B cell (primary cell): ENCODE results near the gene TSKU.

Source experiments
- EZH2 ChIP-seq: IDR thresholded peaks from 2 replicates; pipeline ENCODE4 v1.6.1; 2012; ENCODE audit warnings: borderline replicate concordance, low read depth, mild to moderate bottlenecking, moderate library complexity, low read length; ENCODE audit not compliant: insufficient read depth, poor library complexity, severe bottlenecking
- TF ChIP-seq, protein P1 (sequence below): fragments of 200-600 bp; IDR thresholded peaks from one replicate; pipeline ENCODE4 v1.8.0; 2022; ENCODE audit warnings: antibody characterized with exemption, mild to moderate bottlenecking

DNA sequence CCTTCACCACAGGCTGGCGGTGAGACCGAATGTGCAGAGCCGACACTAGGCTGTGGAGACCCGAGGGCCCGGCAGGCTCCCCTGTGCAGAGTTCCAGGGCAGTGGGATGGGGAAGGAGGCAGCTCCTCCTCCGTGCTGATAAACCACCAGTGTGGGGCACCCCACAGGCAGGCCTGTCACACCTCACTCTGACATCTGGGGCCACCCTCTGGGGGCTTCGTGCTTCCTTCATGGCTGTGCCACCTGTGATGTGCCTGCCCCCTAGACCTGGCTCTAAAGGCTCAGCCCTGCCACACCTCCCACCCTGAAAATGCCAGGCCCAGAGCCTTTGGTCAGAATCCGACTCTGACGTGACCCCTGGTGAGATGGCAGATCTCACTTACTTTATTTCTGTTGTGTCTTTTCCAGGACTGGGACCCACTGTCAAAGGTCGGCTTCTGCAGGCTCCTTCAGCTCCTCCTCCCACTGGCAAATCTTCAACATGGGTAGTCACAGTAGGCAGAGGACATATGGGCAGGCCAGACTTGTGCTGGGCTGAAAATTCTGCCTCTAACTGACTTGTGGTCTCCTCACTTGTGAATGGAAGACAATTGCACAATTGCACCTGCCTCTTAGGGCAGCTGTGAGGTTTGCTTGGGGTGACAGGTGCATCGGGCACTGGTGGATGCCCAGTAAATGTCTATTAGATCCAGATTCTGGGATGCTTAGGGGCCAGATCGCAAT is 46.2 kb upstream of the TSKU start:
- TF ChIP-seq, protein P1, sequence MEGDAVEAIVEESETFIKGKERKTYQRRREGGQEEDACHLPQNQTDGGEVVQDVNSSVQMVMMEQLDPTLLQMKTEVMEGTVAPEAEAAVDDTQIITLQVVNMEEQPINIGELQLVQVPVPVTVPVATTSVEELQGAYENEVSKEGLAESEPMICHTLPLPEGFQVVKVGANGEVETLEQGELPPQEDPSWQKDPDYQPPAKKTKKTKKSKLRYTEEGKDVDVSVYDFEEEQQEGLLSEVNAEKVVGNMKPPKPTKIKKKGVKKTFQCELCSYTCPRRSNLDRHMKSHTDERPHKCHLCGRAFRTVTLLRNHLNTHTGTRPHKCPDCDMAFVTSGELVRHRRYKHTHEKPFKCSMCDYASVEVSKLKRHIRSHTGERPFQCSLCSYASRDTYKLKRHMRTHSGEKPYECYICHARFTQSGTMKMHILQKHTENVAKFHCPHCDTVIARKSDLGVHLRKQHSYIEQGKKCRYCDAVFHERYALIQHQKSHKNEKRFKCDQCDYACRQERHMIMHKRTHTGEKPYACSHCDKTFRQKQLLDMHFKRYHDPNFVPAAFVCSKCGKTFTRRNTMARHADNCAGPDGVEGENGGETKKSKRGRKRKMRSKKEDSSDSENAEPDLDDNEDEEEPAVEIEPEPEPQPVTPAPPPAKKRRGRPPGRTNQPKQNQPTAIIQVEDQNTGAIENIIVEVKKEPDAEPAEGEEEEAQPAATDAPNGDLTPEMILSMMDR, result no peak
- no peak for TF ChIP-seq EZH2
